Peyer's patch (tissue), 4 donors: ENCODE results near the gene TSPAN9.

ENCODE experiments used
- CTCF ChIP-seq, 6 experiments: fragments of 450-650 bp in 4 of 6; fragments of 200-600 bp in 2 of 6; sonication (generic) in 1 of 6; IDR thresholded peaks; one replicate each; pipeline ENCODE4 v1.5.1; 2017 to 2019; ENCODE audit warnings: antibody characterized with exemption in 6 of 6, mild to moderate bottlenecking in 3 of 6, moderate library complexity in 1 of 6
- POLR2A ChIP-seq, 2 donors: fragments of 450-650 bp; IDR thresholded peaks; one replicate each; pipeline ENCODE4 v1.5.1; 2017; ENCODE audit warnings: antibody characterized with exemption in 2 of 2, mild to moderate bottlenecking in 2 of 2, moderate library complexity in 2 of 2

GRCh38 chr12:3036901-3037600 is 40.1 kb upstream of the TSPAN9 start:
- TF ChIP-seq CTCF (IDR thresholded peaks at IDR 0.05), result no peak
- no peak for TF ChIP-seq POLR2A (IDR thresholded peaks at IDR 0.05)
